HG03442 (cell line): ENCODE results near the gene ECHS1.

ENCODE experiments used
- ATAC-seq: cut with Tn5 transposase; IDR thresholded peaks from one replicate; pipeline ENCODE4 v1.9.1; 2021; ENCODE audit warnings: mild to moderate bottlenecking, moderate library complexity; ENCODE audit not compliant: unreplicated experiment

ECHS1 gene

DNA sequence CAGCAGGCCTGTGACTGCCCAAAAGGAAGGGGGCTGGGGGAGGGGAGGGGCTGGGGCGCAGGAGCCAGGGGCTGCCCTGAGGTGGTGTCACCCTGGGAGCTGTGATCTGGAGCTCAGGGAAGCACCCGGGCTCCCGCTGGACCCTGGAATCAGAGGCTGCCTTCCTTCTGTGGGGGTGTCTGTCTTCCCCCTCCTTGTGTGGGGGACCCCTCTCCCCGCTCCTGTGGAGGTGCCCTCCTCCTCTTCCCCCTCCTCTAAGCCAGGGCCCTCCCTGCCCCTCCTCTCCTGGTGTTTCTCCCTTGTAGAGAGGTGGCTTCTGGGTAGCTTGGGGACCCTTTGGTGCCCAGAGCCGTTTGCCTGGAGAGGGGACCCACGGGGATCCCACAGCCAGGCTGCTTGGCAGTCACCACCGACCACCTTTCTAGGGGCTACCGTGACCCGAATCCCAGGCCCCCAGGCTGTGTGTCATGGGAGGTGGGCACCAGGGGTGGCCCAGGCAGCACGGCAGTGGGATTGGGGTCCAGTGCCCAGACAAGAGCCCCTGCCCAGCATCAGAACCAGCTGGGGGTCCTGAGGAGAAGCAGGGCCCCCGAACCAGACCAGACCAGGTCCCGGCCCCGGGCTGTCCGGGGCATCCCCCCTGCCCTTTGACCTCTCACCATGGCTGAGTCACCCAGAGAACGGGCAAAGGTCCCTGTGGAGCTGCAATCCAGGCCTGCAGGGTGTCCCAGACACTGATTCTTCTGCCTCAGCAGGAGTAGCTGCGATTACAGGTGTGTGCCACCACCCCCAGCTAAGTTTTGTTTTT lies 25.2 kb downstream of the ECHS1 start:
- no peak for ATAC-seq

DNA sequence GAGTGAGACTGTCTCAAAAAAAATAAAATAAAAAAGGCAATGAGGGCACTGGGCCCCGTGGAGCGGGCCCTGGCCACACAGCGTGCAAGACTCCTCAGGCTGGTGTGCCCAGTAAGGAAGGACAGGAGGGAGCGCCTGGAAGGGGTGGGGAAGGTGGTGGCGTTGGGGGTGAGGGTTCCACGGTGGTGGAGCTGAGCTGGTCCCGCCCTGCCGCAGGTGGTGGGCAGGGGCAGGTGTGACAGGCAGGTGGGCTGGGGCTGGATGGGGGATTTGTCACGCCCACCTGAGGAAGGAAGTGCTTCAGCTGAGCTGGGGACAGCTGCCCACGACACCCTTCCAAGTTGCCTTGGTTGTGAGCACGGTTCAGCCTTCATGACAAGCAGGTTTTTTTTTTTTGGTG lies 26.7 kb downstream of the ECHS1 start:
- ATAC-seq = no peak

GRCh38 chr10:133344236-133344635 lies 28.9 kb downstream of the ECHS1 start:
- no peak for ATAC-seq

DNA sequence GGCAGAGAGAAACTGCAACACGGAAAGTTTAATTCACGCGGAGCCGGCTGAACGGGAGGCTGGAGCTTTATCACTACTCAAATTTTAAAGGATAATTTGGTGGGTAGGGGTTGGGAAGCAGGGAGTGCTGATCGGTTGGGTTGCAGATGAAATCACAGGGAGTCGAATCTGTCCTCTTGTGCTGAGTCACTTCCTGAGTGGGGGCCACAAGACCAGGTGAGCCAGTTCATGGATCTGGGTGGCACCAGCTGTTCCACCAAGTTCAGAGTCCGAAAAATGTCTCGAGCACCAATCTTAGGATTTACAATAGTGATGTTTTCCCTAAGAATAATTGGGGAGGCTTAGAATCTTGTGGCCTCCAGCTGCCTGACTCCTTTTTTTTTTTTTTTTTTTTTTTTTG lies 29.6 kb downstream of the ECHS1 start:
- ATAC-seq = no peak

DNA sequence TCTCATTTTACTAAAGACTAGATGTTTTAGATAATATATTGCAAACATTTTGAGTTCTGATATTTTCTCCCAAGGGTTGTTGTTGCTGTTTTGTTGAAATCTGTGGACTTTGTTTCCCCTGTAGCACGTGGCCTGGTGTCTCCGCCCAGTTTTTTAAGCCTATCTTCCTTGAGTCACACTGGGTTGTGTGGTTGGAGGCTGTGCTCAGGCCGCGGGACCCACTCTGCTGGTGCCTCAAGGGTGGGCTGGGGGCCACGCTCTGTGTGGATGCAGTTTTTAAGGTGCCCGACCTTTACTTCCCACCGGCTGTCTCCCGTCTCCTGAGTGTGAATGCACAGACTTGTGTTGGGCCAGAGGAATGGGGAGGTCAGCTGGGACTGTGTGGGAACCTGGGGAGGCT lies 30.2 kb downstream of the ECHS1 start:
- no peak for ATAC-seq

DNA sequence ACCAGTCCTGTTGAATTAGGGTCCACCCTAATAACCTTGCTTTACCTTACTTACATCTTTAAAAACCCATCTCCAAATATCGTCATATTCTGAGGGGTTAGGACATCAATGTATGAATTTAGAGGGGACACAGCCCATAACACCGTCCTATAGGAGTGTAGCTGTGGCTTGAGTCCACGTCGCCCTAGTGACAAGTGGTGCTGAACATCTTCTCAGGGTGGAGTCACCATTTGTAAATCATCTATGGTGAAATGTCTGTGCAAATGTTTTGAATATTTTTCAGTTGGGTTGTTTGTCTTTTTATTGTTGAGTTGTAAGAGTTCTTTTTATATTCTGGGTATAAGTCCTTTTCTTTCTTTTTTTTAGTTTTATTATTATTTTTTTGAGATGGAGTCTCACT lies 31.2 kb downstream of the ECHS1 start:
- no peak for ATAC-seq

- ATAC-seq = no peak
Observed at GRCh38 chr10:133339708-133340380, 33.3 kb downstream of the ECHS1 start.

- ATAC-seq = no peak
Observed at GRCh38 chr10:133338080-133339071, 34.8 kb downstream of the ECHS1 start.

- no peak for ATAC-seq
Observed at GRCh38 chr10:133337370-133337725, 35.8 kb downstream of the ECHS1 start.

DNA sequence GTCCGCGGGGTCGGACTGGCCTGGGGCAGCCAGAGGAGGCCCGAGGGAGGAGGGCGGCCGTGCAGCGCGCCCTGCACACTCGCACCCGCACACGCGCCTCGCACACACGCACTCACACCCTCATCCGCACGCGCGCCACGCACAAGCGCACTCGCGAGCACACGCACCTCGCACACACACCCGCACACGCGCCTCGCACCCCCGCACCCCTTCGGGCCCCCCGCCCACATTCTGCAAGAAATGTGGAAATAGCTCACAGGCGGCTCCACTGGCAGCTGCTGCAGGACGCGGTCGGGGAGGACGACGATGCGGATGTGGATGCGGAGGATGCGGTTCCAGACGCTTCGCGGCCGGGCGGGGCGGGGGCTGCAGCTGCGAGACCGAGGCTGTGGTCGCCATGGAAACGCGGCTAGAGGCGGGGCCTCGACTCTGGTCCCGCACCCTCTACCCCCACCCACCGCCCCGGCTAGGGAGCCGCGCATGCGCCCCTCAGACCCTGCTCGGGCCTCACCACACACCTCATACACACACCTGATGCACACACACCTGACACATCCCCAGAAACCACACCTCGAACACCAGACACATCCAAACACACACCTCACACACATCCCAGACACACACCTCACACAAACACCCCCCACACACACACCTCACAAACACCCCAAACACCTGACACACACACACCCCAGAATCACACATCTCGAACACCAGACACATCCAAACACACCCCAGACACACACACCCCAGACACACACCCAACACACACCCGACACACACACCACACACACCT lies 36.4 kb downstream of the ECHS1 start, which contains the start of gene CALY:
TSS of gene CALY (minus strand) at position 320 of the 793 bp plus-strand sequence. CDS start 7,907 bp downstream, outside the sequence.
- ATAC-seq = no peak

DNA sequence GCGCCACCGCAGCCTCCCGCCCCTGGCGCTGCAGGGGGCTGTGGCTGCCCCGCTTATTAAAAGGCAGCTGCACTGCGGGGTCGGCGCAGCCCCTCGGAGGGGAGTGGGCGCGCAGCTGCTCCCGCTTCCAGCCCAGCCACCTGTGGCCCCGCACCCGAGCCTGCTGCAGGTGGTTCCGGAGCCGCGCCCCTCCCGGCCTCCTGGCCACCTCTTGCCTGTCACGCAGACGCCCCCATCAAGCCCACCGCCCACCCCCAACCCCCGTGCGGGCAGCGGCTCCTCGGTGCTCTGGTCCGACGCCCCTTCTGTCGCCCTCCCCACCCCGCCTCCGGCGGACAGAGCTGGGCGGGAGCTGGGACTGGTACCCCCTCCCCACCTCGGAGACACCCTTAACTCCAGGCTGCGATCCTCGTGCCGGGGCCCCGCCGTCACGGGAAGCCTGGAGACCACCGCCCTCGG lies 37.0 kb downstream of the ECHS1 start:
- ATAC-seq = no peak

DNA sequence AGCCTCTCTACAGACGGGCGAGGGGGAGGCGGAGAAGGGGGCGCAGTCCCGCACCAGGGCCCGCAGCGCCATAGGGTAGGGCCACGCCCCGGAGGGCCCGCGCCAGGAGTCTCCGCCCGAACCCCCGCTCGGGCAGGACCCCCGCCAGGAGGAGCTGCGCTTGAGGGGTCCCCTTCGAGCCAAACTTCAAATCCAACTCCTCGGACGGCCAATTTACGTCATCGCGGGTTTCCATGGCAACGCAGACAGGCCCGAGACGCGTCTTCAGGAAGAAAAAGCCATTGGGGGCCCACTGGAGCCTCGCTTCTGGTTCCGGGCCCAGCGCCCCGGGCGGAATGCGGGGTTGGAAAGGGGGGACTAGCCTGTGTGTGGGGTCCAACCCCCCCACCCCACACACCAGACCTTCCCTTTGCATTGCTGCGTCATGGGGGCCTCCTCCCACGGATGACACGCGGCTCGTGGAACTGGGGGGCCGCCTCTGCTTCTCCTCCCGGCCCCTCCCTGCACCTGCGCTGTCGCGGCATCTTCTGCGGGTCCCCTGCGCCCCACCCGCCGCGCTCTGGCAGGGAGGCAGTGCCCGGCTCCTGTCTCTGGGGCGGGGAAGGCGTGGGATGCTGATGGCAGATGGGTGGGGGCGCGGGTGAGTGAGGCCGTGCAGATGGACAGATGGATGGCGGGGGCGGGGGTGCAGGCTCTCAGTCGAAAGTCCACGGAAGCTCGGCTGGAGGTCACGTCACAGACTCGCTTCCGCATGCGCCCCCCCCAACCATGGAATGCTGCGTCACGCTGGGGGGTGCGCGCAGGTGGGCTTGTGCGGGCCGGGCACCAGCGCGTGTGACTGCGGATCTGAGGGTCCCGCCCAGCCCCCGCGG lies 37.7 kb downstream of the ECHS1 start:
- peak; percentile 34 for ATAC-seq

DNA sequence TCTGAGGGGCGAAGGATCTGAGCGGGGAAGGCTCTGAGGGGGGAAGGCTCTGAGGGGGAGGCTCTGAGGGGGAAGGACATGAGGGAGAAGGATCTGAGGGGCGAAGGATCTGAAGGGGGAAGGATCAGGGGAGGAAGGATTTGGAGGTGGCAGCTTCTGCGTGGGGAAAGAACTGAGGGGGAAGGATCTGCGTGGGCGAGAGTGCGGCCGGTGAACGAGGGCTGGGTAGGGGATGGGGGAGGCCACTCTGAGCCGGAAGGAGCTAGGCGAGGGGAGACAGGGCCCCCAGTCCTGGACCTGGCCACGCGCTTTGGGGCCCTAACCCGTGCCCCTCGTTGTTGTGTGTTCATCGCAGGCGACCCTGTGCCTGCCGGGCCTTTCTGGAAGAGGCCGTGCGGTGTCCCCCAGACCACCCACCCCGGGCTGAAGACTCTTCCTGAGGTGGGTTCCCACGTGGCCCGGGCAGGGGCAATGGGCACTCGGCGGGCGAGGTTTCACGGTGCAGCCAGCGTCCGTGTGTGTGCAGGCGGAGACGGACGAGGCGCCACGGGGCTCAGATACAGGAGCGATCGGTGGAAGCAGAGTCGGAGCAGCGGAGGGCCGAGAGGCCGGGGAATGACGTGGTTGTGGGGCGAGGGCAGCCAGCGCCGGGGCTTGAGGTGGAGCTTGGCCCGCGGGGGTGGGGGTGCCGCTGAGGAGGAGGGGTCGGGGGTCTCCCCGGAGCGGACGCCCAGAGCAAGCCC lies 38.5 kb downstream of the ECHS1 start:
- ATAC-seq = no peak

GRCh38 chr10:133332936-133333699 lies 40.0 kb downstream of the ECHS1 start:
- ATAC-seq = no peak

DNA sequence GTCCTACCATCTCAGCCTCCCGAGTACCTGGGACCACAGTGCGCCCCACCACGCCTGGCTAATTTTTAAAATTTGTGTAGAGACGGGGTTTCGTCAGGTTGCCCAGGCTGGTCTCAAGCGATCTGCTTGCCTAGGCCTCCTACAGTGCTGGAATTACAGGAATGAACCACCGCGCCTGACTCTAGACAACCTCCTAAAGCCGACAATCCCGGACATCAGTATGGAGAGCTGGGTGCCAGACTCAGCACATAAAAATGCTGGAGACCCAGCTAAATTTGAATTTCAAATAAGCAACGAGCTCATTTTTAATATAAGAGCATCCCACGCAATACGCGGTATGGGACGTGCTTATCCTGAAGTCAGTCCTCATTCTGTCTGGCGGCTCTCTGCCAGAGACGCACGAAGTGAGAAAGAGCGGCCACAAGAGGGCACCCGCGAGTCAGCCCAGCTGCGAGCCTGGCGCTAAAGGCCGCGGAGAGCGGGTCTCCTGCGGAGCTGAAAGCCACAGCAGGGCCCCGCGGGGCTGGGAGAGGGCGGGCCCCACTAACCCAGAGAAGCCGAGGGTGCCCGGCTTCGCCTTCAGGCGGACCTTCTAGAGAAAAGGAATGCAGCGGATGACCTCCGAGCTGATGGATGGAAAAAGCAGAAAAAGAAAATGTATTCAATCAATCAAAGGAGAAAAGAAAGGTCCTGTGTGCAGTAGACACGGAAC lies 43.5 kb downstream of the ECHS1 start:
- peak; percentile 93 for ATAC-seq

DNA sequence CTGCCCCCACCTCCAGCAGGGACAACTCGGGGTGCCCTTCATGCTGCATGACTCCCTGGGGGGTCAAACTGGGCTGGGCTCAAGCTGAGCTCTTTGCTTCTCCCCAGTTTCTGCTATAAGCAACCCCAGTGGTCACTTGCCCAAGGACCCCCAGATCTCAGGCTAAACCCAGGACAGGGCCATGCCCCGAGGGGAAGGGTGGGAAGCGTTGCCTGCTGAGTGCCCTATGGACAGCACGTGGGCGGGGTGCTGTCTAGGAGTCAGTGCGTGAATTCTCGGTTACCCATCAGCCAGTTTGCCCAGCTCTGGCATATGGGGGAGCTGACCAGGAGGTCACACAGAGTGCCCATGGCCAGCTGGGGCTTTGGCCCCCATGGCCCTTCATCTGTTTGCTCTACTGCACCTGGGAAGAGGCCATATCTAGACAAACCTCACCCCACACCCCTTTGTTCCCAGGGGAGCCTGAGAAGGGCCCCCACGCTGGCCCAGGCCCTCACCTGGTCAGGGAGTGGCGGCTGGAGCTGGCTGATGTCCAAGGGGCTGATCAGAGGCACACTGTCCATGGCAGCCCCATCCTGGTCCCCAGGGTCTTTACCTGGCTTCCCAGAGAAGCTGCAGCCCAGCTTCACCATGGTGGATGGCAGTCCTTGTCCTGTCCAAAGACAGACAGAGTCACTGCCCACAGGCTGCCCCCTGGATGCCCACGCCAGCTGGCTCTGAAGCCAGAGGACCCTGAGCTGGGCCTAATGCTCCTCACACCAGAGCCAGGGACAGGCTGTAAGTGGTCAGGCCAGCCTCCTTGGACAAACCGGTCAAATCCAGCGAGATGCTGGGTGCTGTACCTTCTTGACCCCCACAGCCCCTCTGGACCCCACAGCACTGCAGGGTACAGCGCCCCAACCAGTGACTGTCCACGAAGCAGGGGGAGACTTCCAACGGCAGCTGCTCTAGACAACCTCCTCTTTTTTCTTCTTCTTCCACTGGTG lies 44.5 kb downstream of the ECHS1 start:
- no peak for ATAC-seq
